Keratinocyte (primary cell): ENCODE results near the gene SNTG2.

Source experiments
- EZH2 ChIP-seq: IDR thresholded peaks from one replicate; pipeline ENCODE4 v1.6.1; 2012; ENCODE audit warnings: inconsistent platforms, mild to moderate bottlenecking, low read length, moderate library complexity
- TF ChIP-seq, protein P1 (sequence below), 3 experiments: IDR thresholded peaks in 1 of 3; conservative IDR thresholded peaks in 1 of 3; optimal IDR thresholded peaks in 1 of 3; 2 replicates in 2 of 3; 3 replicates in 1 of 3; pipeline versions ENCODE3 to v1.5.1; 2011; ENCODE audit warnings: low read length in 3 of 3, mild to moderate bottlenecking in 3 of 3, moderate library complexity in 2 of 3, control low read depth in 1 of 3, inconsistent platforms in 1 of 3; ENCODE audit not compliant: insufficient read depth in 2 of 3; ENCODE audit errors: extremely low read depth in 1 of 3

DNA sequence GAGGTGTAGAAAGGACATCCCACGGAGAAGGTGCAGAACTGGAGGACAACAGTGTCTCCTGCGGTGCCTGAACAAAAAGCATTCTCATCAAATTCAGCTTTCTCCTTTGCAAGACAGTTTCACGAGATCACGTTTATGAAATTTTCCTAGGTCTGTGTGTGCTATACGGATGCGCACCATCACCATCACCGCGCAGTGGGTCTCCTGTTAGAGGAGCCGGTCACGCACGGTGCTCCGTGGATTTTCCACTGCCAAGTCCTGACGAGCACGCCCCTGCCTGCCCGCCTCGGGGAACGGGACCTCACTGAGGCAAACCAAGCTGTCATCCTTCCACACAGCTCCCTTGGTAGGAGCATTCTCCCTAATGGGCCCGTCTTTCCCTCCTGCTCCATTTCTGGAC lies 322.2 kb downstream of the SNTG2 start:
- TF ChIP-seq, protein P1, sequence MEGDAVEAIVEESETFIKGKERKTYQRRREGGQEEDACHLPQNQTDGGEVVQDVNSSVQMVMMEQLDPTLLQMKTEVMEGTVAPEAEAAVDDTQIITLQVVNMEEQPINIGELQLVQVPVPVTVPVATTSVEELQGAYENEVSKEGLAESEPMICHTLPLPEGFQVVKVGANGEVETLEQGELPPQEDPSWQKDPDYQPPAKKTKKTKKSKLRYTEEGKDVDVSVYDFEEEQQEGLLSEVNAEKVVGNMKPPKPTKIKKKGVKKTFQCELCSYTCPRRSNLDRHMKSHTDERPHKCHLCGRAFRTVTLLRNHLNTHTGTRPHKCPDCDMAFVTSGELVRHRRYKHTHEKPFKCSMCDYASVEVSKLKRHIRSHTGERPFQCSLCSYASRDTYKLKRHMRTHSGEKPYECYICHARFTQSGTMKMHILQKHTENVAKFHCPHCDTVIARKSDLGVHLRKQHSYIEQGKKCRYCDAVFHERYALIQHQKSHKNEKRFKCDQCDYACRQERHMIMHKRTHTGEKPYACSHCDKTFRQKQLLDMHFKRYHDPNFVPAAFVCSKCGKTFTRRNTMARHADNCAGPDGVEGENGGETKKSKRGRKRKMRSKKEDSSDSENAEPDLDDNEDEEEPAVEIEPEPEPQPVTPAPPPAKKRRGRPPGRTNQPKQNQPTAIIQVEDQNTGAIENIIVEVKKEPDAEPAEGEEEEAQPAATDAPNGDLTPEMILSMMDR (optimal IDR thresholded peaks at IDR 0.05 in 1 of 3, IDR thresholded peaks at IDR 0.05 in 1 of 3, conservative IDR thresholded peaks at IDR 0.05 in 1 of 3; ENCODE audit: extremely low read depth in 1 of 3, insufficient read depth in 2 of 3, low read length in 3 of 3) = no peak
- no peak for TF ChIP-seq EZH2
